GM12878 (cell line): ENCODE measurements around the gene MFGE8. TPM values are rescaled to one million over a fixed set of nuclear protein-coding genes. Genes with fewer than 3 reads are reported as not detected.

Source experiments
- ATAC-seq: fragments of 200-7000 bp; cut with Tn5 transposase; 3 replicates; pipeline ENCODE4 v1.9.1; 2020; ENCODE audit warnings: mild to moderate bottlenecking, moderate library complexity
- BruUV-seq: library from RNA; stranded (reverse); fragments of 400-500 nt; replicated peaks from 2 replicates; lab custom pipeline; 2021; lab: Mats Ljungman, UMichigan
- CTCF ChIA-PET: fragments of 300-600 bp; sonication (Branson Sonifier 250); formaldehyde crosslinking; extraction: SDS; loops from one replicate; lab custom pipeline; 2021; ENCODE audit warnings: inconsistent platforms; lab: Yijun Ruan, JAX
- POLR2A ChIA-PET: fragments of 350-600 bp; formaldehyde crosslinking; extraction: SDS; loops from one replicate; lab custom pipeline; 2021; ENCODE audit warnings: inconsistent platforms; lab: Charles Lee
- RAD21 ChIA-PET: fragments of 300-600 bp; sonication (Branson Sonifier 250); formaldehyde crosslinking; loops from one replicate; lab custom pipeline; 2023; ENCODE audit warnings: antibody characterized with exemption; ENCODE audit not compliant: unreplicated experiment; lab: Charles Lee
- SMC1A ChIA-PET: fragments of 300-600 bp; sonication (Branson Sonifier 250); formaldehyde crosslinking; loops from one replicate; lab custom pipeline; 2023; ENCODE audit not compliant: unreplicated experiment, uncharacterized antibody; lab: Charles Lee
- DNase-seq: peaks from one replicate; pipeline ENCODE4 v3.0.0-alpha.2; 2011; ENCODE audit warnings: low read depth, low spot score
- FAIRE-seq: peaks from 3 replicates; lab custom pipeline; 2011; peaks lifted over from hg19 to GRCh38; lab: Jason Lieb, UNC
- H2AFZ ChIP-seq: 2 replicates; pipeline ENCODE4 v1.6.0; 2011; ENCODE audit warnings: low read depth, low read length, control low read depth; ENCODE audit not compliant: control insufficient read depth
- H3K27ac ChIP-seq: 2 replicates; pipeline ENCODE4 v1.5.1; 2011; ENCODE audit warnings: control low read depth; ENCODE audit not compliant: control insufficient read depth, insufficient read depth
- H3K27me3 ChIP-seq, 2 experiments: replicated peaks in 1 of 2; 2 replicates each; pipeline versions ENCODE4 v1.6.0 to v1.6.1; 2011; ENCODE audit warnings: low read length in 1 of 2; ENCODE audit not compliant: control insufficient read depth in 2 of 2, insufficient read depth in 2 of 2
- H3K36me3 ChIP-seq, 2 experiments: 2 replicates each; pipeline ENCODE4 v1.5.1; 2011; ENCODE audit warnings: low read length in 1 of 2; ENCODE audit not compliant: control insufficient read depth in 2 of 2, insufficient read depth in 2 of 2
- H3K4me1 ChIP-seq: 2 replicates; pipeline ENCODE4 v1.6.1; 2011; ENCODE audit warnings: mild to moderate bottlenecking, low read length, moderate library complexity, mixed read lengths; ENCODE audit not compliant: control insufficient read depth, insufficient read depth
- H3K4me2 ChIP-seq: 2 replicates; pipeline ENCODE4 v1.6.0; 2011; ENCODE audit warnings: control low read depth; ENCODE audit not compliant: control insufficient read depth, insufficient read depth
- H3K4me3 ChIP-seq: fragments of 200-600 bp; sonication (generic); 2 replicates; pipeline ENCODE4 v1.5.1; 2016
- H3K79me2 ChIP-seq: 2 replicates; pipeline ENCODE4 v1.6.0; 2011; ENCODE audit warnings: low read length; ENCODE audit not compliant: control insufficient read depth, insufficient read depth
- H3K9ac ChIP-seq: 2 replicates; pipeline ENCODE4 v1.8.0; 2011; ENCODE audit warnings: low read length, control low read depth, mixed read lengths; ENCODE audit not compliant: control insufficient read depth, insufficient read depth
- H3K9me3 ChIP-seq: replicated peaks from 3 replicates; pipeline ENCODE4 v1.5.1; 2011; ENCODE audit warnings: mild to moderate bottlenecking, low read length; ENCODE audit not compliant: control insufficient read depth, insufficient read depth
- H4K20me1 ChIP-seq: 2 replicates; pipeline ENCODE4 v1.6.0; 2011; ENCODE audit not compliant: control insufficient read depth, insufficient read depth
- BCLAF1 ChIP-seq: fragments of 450-650 bp; IDR thresholded peaks from 2 replicates; pipeline ENCODE4 v1.6.1; 2017; ENCODE audit warnings: antibody characterized with exemption, mild to moderate bottlenecking, moderate library complexity
- ELK1 ChIP-seq: IDR thresholded peaks from 2 replicates; pipeline ENCODE4 v1.6.1; 2012; ENCODE audit warnings: low read depth, low read length, improper control_type of control experiment
- WGBS: methylation state at CpG from one replicate; pipeline ENCODE4 v1.1.6; 2016; ENCODE audit warnings: low lambda C conversion rate; ENCODE audit not compliant: insufficient replicate concordance, insufficient coverage; ENCODE audit errors: missing lambda C conversion rate; 5-methylcytosine and 5-hydroxymethylcytosine counted together
- in situ Hi-C: fragments of 300-500 bp; cut with MboI; formaldehyde crosslinking; loops from 9 replicates; pipeline ENCODE4 v1.14.3; 2018; ENCODE audit warnings: mixed read lengths
- intact Hi-C: fragments of 100-400 bp; cut with micrococcal nuclease; formaldehyde crosslinking; loops from one replicate; pipeline ENCODE4 v1.14.2; 2022; ENCODE audit not compliant: unreplicated experiment
- polyA plus RNA-seq, 11 experiments: library from polyadenylated mRNA; depleted of rRNA in 4 of 11; unstranded in 6 of 11; stranded (reverse) in 5 of 11; fragments of >200 nt; fragmentation: Nextera tagmentation in 4 of 11; fragmentation: Illumina TruSeq in 1 of 11; extraction: Ambion mirVana in 4 of 11; extraction: Trizol in 1 of 11; gene quantifications; 1 replicate in 1 of 11; 2 replicates in 10 of 11; pipeline versions ENCODE4 v1.2.1 to v1.2.3, GENCODE V29; 2011 to 2016; ENCODE audit warnings: inconsistent platforms in 2 of 11, missing spikeins in 2 of 11, low read depth in 1 of 11
- total RNA-seq, 4 experiments: library from RNA; depleted of rRNA in 3 of 4; stranded (reverse); fragments of >200 nt in 3 of 4; fragmentation: Illumina TruSeq in 1 of 4; extraction: Trizol in 1 of 4; gene quantifications; 2 replicates each; pipeline versions ENCODE4 v1.2.1 to v1.2.3, GENCODE V29; 2013 to 2021

Gene MFGE8
- total and polyA plus RNA-seq, 10 of the 15 experiments (the other 5 are each of a cell fraction or from before 2014, with no cell fraction given) = 0.81 to 5.9 (median 1.0) TPM; not detected in 2

GRCh38 chr15:88900309-88900981 lies 12.7 kb downstream of the MFGE8 start:
- ChIA-PET CTCF (interaction anchor here (0.8 kb wide), 1 partner anchor 22 kb away, joined by 3 read pairs; no protein-coding TSS in a partner anchor), SMC1A (no interaction called here), POLR2A (interaction anchor here (0.7 kb wide), 1 partner anchor 9 kb away, joined by 5 read pairs; no protein-coding TSS in a partner anchor), RAD21 (interaction anchor here (0.9 to 1.1 kb wide), 2 partner anchors 229 to 276 kb away, joined by 3 to 4 read pairs; no protein-coding TSS in a partner anchor)
- no peak overlapping the region for H3K4me2 ChIP-seq
- 0 out of 2 replicates have a peak, but pooled peaks cover 5% of the 10 kb centered on the region for H4K20me1 ChIP-seq
- no peak overlapping the region for H2AFZ ChIP-seq
- ATAC-seq = no peak
- intact Hi-C loops (no loop called here), in situ Hi-C loops (loop anchor here (5.0 kb wide), 1 partner anchor 277 kb away; no protein-coding TSS in a partner anchor)
- H3K4me1 ChIP-seq = no peaks in the 10 kb centered on the region; the same call in 1 of the 2 replicates
- BruUV-seq = no TSS peak
- no peak overlapping the region for H3K9ac ChIP-seq
- no peaks in the 10 kb centered on the region for H3K36me3 ChIP-seq
- TF ChIP-seq ELK1 = no peak
- TF ChIP-seq BCLAF1 = no peak
- no peaks in the 10 kb centered on the region for H3K9me3 ChIP-seq
- no peaks in the 10 kb centered on the region for H3K79me2 ChIP-seq
- no peak overlapping the region for H3K4me3 ChIP-seq
- no peak overlapping the region for H3K27ac ChIP-seq
- WGBS = 57% methylated on average over 12 of the region's 12 CpGs
- no peaks in the 10 kb centered on the region; a peak in 1 of 4 replicates for H3K27me3 ChIP-seq
- no peak for DNase-seq
- no peak for FAIRE-seq
